ENCODE results near the gene LAD1.

LAD1 gene

DNA sequence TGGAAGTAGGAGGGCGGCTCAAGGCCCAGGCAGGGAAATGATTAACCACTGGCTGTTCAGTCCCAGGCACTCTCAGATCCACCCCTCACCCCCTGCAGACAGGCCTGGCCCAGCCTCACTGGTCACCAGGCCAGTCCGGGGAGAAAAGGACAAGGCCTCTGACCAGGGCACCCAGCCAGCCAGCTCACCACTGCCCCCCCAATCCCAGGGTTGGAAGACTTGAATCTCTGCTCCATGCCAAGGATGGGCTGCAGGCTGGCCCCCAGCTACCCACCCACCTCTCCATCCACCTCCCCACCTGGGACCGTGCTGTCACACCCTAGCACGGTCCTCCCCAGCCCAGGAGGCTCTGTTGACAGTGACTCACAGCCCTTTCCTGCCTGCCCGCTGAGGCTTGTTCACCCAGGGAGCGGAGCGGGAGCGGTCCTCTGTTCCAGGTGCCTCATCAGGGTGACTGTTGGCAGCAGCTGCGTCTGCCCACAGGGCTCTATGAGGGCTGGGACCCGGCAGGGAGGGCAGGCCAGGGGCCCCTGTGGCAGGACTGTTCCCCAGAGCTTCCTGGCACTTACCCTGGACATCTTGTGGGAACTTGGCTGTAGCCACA lies 2.2 kb downstream of the LAD1 start:
- DNase-seq (ENCODE audit: low read depth) = peak; percentile 96
- TF ChIP-seq, protein P1, sequence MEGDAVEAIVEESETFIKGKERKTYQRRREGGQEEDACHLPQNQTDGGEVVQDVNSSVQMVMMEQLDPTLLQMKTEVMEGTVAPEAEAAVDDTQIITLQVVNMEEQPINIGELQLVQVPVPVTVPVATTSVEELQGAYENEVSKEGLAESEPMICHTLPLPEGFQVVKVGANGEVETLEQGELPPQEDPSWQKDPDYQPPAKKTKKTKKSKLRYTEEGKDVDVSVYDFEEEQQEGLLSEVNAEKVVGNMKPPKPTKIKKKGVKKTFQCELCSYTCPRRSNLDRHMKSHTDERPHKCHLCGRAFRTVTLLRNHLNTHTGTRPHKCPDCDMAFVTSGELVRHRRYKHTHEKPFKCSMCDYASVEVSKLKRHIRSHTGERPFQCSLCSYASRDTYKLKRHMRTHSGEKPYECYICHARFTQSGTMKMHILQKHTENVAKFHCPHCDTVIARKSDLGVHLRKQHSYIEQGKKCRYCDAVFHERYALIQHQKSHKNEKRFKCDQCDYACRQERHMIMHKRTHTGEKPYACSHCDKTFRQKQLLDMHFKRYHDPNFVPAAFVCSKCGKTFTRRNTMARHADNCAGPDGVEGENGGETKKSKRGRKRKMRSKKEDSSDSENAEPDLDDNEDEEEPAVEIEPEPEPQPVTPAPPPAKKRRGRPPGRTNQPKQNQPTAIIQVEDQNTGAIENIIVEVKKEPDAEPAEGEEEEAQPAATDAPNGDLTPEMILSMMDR (IDR thresholded peaks at IDR 0.05; ENCODE audit: insufficient read depth, low read depth, low read length, missing control alignments) = no peak
- peak overlapping the region; percentile 97 for H3K4me3 ChIP-seq (ENCODE audit: low read length)

DNA sequence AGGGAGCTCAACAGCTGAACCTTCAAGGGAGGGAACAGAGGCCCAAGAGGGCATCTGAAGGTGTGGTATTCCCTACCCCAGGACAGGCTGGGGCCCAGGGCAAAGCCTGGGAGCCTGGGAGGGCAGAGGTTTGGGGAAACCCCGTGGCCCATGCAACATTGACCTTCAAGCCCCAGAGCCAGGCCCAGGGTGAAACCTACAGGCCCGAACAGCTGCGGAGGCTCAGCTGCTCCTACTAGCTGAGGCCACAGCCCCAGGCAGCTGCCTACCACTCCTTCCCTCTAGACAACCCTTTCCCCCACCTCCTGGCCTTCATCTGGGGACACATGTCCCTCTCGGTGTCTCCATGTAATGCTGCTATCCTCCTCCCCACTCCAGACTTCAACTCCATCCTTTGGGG lies 3.2 kb downstream of the LAD1 start:
- TF ChIP-seq, protein P1 (IDR thresholded peaks at IDR 0.05; ENCODE audit: insufficient read depth, low read depth, low read length, missing control alignments) = no peak
- peak overlapping the region; percentile 97 for H3K4me3 ChIP-seq (ENCODE audit: low read length)
- no peak for DNase-seq (ENCODE audit: low read depth)

DNA sequence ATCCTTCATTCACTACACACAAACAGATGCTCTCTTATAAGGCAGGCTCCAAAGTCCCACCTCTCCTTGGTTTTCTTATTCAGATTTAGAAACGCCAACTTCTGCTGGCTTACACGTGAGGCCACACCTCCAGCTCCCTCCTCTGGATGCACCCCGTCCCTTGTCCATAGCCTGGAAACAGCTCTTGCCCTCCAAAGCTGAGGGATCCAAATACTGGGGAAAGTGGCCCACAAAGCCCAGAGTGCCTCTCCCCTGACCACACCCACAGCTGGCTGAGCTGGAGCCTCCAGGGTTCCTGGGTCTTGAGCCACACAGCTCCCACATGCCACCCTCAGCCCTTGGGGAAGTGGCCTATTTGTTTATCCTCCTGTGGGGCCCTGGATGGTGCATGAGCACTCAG lies 4.5 kb downstream of the LAD1 start:
- no peak for DNase-seq (ENCODE audit: low read depth)
- no peak overlapping the region for H3K4me3 ChIP-seq (ENCODE audit: low read length)
- TF ChIP-seq, protein P1 (IDR thresholded peaks at IDR 0.05; ENCODE audit: insufficient read depth, low read depth, low read length, missing control alignments) = no peak

DNA sequence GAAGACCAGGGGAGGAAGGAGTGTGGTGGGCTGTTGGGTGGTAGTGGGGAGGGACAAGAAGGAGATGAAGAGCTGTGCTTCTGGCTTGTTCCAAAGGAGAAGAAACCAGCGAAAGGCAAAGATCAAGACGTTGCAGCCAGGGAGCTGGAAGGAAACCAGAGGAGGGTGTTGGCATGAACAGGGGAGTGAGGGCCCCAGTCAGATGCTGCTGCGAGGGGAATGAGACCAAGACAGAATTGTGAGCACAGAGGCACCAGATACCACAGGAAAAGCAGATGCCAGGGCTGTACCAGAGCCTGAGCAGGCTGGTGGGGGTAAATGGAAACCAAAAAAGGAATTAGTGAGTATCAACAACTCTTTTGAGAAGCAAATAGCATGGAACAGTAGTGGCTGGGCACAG lies 6.0 kb downstream of the LAD1 start:
- H3K4me3 ChIP-seq (ENCODE audit: low read length) = no peak overlapping the region
- no peak for DNase-seq (ENCODE audit: low read depth)
- TF ChIP-seq, protein P1 (IDR thresholded peaks at IDR 0.05; ENCODE audit: insufficient read depth, low read depth, low read length, missing control alignments) = no peak

DNA sequence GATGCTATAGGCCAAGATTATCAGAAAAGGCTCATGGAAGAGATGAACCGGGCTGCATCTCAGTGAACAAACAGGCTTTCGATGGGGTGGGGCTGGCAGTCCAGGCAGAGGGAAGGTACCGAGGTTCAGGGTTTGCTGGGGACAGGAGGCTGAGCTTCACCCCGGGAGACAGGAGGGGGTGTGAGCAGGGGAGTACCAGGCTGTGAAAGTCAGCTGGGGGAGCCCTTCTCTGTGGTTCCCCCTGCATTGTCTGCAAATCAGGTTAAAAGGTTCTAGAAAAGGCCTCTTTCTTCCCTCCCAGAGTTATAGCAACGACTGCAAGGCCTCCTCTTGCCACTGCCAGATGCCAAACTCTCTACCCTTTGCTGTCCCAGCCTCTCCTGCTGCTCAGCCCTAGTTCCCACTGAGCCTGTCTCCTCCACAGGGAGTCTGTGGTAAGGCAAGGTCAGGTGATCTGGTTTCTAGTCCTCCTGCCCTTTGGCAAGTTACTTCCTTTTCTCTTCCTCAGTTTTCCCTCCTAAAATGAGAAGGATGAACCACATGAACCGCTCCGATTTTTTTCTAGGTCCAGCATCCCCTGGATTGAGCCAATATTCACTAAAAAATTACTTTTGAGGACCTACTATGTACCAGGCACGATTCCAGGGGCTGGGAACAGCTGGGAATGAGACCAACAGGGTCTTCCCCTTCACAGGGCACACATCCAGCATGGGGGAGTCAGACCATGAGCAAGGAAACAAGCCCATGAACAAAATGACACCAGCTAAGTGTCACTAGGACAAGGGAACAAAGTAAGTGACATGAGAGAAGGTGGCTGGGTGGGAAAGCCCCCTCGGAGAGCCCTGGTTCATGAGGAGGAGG lies 7.2 kb downstream of the LAD1 start:
- TF ChIP-seq, protein P1 (IDR thresholded peaks at IDR 0.05; ENCODE audit: insufficient read depth, low read depth, low read length, missing control alignments) = no peak
- H3K4me3 ChIP-seq (ENCODE audit: low read length) = no peak overlapping the region
- no peak for DNase-seq (ENCODE audit: low read depth)

DNA sequence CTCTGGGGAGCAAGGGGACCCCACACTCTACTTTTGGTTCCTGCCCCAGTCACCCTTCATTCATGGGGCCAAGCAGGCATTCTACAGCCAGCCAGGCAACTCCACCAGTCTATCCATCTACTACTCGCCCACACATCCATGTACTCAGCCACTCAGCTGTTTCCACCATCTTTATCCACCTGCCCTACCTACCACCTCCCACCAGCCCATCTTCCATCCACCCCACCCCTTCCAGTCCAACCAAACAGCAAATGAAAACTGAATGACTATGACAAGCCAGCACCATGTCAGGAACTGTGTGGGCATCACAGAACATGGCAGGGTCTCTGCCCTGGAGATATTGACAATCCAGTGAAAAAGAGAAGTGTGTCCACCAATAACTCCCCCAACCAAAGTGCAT lies 7.9 kb downstream of the LAD1 start:
- H3K4me3 ChIP-seq (ENCODE audit: low read length) = no peak overlapping the region
- TF ChIP-seq, protein P1 (IDR thresholded peaks at IDR 0.05; ENCODE audit: insufficient read depth, low read depth, low read length, missing control alignments) = no peak
- DNase-seq (ENCODE audit: low read depth) = no peak
